ENCODE data around the gene CYCS. TPM values are rescaled to one million over a fixed set of nuclear protein-coding genes. Genes with fewer than 3 reads are reported as not detected.

The CYCS gene
- total RNA-seq, 4 donors from 2014 or later = 15.6 to 52.9 (median 34.9) TPM

DNA sequence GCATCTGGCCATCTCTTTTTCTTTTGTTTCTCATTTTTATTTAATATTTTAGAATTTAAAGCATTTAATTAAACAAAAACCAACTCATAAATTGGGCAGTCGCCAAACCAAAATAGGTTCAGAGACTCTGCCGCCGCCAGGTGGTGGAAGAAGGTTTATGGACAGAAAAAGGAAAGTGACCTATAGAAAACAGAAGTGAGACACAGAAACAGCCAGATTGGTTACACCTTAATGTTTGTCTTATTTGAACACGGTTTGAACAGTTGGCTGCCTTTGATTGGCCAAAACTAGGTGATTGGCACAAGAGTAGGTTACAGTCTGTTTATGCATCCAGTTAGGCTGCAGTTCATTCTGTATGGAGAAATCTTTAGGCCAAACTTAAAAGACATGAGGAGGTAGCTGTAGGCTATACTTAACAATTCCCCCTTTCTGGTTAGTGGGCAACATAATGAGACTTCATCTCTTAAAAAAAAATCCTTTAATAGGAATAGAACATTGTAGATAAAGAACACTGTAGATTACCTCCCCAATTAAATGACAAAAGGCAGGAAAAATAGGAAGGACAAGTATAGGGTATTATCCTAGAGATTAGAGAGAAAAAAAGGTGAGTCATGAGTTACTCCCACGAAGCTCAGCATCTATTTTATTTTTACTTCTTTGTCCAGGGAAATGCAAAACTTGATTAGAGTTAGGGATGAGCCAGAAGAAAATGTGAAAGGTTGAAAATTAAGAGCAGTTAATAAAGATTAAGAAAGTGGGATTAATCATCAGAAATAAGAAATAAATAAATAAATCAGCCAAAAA, 23.9 kb upstream of the CYCS start:
- DNase-seq (ENCODE audit: low spot score in 2 of 2) = no peak
- H3K4me3 ChIP-seq (ENCODE audit: low read depth, poor library complexity, severe bottlenecking) = no peak overlapping the region
- intact Hi-C loops (cut with DNase I; ENCODE audit: low total_unique reads) = no loop called here
- no peak for TF ChIP-seq POLR2A (IDR thresholded peaks at IDR 0.05)
- WGBS, 2 donors = 90 to 91% methylated on average over 5 of the region's 5 CpGs

- WGBS, 2 donors = 95 to 96% methylated on average over 2 of the region's 2 CpGs
- intact Hi-C loops (cut with DNase I; ENCODE audit: low total_unique reads) = no loop called here
- no peak for DNase-seq (ENCODE audit: low spot score in 2 of 2)
- TF ChIP-seq, protein P1, sequence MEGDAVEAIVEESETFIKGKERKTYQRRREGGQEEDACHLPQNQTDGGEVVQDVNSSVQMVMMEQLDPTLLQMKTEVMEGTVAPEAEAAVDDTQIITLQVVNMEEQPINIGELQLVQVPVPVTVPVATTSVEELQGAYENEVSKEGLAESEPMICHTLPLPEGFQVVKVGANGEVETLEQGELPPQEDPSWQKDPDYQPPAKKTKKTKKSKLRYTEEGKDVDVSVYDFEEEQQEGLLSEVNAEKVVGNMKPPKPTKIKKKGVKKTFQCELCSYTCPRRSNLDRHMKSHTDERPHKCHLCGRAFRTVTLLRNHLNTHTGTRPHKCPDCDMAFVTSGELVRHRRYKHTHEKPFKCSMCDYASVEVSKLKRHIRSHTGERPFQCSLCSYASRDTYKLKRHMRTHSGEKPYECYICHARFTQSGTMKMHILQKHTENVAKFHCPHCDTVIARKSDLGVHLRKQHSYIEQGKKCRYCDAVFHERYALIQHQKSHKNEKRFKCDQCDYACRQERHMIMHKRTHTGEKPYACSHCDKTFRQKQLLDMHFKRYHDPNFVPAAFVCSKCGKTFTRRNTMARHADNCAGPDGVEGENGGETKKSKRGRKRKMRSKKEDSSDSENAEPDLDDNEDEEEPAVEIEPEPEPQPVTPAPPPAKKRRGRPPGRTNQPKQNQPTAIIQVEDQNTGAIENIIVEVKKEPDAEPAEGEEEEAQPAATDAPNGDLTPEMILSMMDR (IDR thresholded peaks at IDR 0.05) = no peak
- TF ChIP-seq POLR2A (IDR thresholded peaks at IDR 0.05) = no peak
- no peak overlapping the region for H3K4me3 ChIP-seq (ENCODE audit: low read depth, poor library complexity, severe bottlenecking)
Measured at GRCh38 chr7:25143763-25144162, 18.7 kb upstream of the CYCS start.

DNA sequence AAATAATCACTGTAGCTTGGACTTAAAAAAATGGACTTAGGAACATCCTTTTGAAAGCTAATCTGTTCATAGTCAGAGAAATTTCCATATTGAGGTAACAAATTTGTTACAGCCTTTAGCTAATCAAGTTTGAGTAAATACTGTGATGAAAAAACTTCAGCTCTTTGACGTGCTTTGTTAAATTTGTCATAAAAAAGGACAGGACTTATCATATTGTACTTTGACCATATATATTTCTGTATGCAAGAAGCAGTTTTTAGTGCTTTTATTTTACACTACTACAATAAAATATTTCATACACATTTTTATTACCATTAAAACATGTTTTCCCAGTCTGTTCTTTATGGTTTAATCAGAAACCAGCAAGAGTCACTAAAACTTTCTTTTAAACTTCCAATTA, 14.5 kb upstream of the CYCS start:
- DNase-seq (ENCODE audit: low spot score in 2 of 2) = no peak
- intact Hi-C loops (cut with DNase I; ENCODE audit: low total_unique reads) = no loop called here
- no peak overlapping the region for H3K4me3 ChIP-seq (ENCODE audit: low read depth, poor library complexity, severe bottlenecking)
- TF ChIP-seq, protein P1 (IDR thresholded peaks at IDR 0.05) = no peak
- no peak for TF ChIP-seq POLR2A (IDR thresholded peaks at IDR 0.05)
- 91 to 94% methylated on average over 1 of the region's 1 CpG for WGBS, 2 donors

DNA sequence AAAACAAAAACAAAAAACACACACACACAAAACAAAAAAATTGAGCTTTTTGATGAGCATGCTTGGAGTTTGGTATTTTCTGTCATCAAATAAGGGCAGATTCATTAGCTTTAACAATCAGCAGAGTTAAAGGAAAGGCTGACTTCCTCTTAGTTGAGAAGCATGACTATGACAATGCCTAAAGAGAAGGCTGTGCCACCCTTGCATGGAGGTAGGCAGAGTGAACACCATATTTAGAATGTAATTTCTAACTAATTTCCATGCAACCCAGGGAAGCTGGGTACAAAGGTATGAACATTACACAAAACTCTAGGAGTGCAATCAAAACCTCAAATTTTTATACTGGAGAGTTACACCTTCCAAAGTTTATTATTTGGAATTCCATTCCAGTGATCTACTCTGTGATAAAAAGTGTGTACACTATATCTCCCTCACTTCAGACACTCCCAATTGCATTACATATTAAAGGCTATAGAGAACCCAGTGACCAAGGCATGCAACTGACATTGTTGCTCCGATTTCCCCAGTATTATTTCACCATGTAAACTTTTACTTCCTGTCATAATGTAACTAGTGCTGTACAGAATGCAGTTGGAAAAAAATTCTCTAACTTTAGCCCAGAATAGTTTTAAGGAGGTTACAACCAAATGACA, 9.4 kb upstream of the CYCS start:
- H3K4me3 ChIP-seq (ENCODE audit: low read depth, poor library complexity, severe bottlenecking) = no peak overlapping the region
- intact Hi-C loops (cut with DNase I; ENCODE audit: low total_unique reads) = no loop called here
- 65 to 80% methylated on average over 1 of the region's 1 CpG for WGBS, 2 donors
- TF ChIP-seq, protein P1 (IDR thresholded peaks at IDR 0.05) = no peak
- no peak for TF ChIP-seq POLR2A (IDR thresholded peaks at IDR 0.05)
- no peak for DNase-seq (ENCODE audit: low spot score in 2 of 2)

- no peak overlapping the region for H3K4me3 ChIP-seq (ENCODE audit: low read depth, poor library complexity, severe bottlenecking)
- no peak for TF ChIP-seq POLR2A (IDR thresholded peaks at IDR 0.05)
- TF ChIP-seq, protein P1 (IDR thresholded peaks at IDR 0.05) = no peak
- intact Hi-C loops (cut with DNase I; ENCODE audit: low total_unique reads) = no loop called here
- 82 to 89% methylated on average over 1 of the region's 1 CpG for WGBS, 2 donors
- DNase-seq (ENCODE audit: low spot score in 2 of 2) = no peak
Measured at GRCh38 chr7:25132430-25132829, 7.4 kb upstream of the CYCS start.

DNA sequence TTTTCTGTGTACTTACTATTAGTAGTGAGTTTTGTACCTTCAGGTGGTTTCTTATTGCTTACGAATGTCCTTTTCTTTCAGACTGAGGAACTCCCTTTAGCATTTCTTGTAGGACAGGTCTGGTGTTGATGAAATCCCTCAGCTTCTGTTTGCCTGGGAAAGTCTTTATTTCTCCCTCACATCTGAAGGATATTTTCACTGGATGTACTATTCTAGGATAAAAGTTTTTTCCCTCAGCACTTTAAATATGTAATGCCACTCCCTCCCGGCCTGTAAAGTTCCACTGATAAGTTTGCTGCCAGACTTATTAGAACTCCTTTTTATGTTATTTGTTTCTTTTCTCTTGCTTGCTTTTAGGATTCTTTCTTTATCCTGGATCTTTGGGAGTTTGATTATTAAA, 1.7 kb upstream of the CYCS start:
- WGBS, 2 donors = 43 to 48% methylated on average over 2 of the region's 2 CpGs
- intact Hi-C loops (cut with DNase I; ENCODE audit: low total_unique reads) = no loop called here

More for the DNA sequence above, 1.7 kb upstream of the CYCS start:
- TF ChIP-seq POLR2A (IDR thresholded peaks at IDR 0.05) = no peak
- TF ChIP-seq, protein P1 (IDR thresholded peaks at IDR 0.05) = no peak
- no peak for DNase-seq (ENCODE audit: low spot score in 2 of 2)
- H3K4me3 ChIP-seq (ENCODE audit: low read depth, poor library complexity, severe bottlenecking) = no peak overlapping the region
